Measurements from ENCODE around the gene ZNF638. TPM values are rescaled to one million over a fixed set of nuclear protein-coding genes. Genes with fewer than 3 reads are reported as not detected.

Gene ZNF638
- total and polyA plus RNA-seq, 2 of the 4 experiments (the other 2 are of a cell fraction): 46.4 to 129 TPM

DNA sequence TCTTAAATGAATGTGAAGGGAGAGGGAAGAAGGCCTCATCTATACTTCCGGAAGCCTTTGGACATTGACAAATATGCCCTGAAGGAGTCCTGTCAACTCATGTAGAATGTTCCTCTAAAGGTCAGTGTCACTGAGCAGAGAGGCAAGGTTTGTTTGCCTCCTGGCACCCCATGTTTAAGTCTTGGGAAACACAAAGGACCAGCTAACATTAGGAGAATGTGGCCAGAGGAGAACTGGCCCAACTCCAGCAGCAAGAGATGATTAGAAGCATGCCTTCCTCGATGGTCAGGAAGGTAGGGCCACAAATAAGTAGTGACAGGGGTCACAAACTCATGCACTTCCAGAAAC, 127.5 kb downstream of the ZNF638 start:
- Histone ChIP-seq H3K4me1 (ENCODE audit: control insufficient read depth, insufficient read depth, low read length) (peaks cover 3% of the 10 kb centered on the region; the same call in 1 of the 2 replicates), H4K91ac (ENCODE audit: insufficient read depth, low read depth, low read length) (no peak overlapping the region), H3K56ac (ENCODE audit: extremely low read depth, insufficient read depth, low read length) (no peak overlapping the region), H2BK120ac (ENCODE audit: low read depth, low read length) (no peak overlapping the region), H3K9me3 (ENCODE audit: control insufficient read depth, insufficient read depth, low read length) (peaks cover 8% of the 10 kb centered on the region), H2BK20ac (ENCODE audit: low read depth, low read length) (no peak overlapping the region), H4K8ac (ENCODE audit: low read depth in 2 of 2, low read length in 2 of 2) (no peak overlapping the region), H2BK15ac (ENCODE audit: low read depth, low read length) (no peak overlapping the region), H3K27ac (ENCODE audit: insufficient read depth, low read length) (no peak overlapping the region), H3K18ac (ENCODE audit: low read depth, low read length) (no peak overlapping the region), H2BK5ac (ENCODE audit: low read depth, low read length, poor library complexity, severe bottlenecking) (no peak overlapping the region), H3K36me3 (ENCODE audit: control insufficient read depth, insufficient read depth, low read length) (no peaks in the 10 kb centered on the region), H3K79me1 (ENCODE audit: low read depth in 1 of 2, low read length in 2 of 2) (no peaks in the 10 kb centered on the region), H3K9me1 (ENCODE audit: insufficient read depth, low read length) (no peaks in the 10 kb centered on the region; the same call in 1 of the 2 replicates), H2AK5ac (ENCODE audit: low read depth, low read length) (no peak overlapping the region), H3K23ac (ENCODE audit: low read depth, low read length) (no peak overlapping the region), H3K4me2 (ENCODE audit: low read depth, low read length) (no peak overlapping the region), H4K20me1 (ENCODE audit: insufficient read depth, low read length) (no peaks in the 10 kb centered on the region), H2AFZ (replicated peaks; ENCODE audit: low read length, poor library complexity) (no peak overlapping the region), H3K4ac (ENCODE audit: low read depth, low read length) (no peak overlapping the region), H3K14ac (replicated peaks; ENCODE audit: low read depth, low read length) (no peak overlapping the region), H3K27me3 (ENCODE audit: control insufficient read depth, insufficient read depth, low read length) (peaks cover 35% of the 10 kb centered on the region), H3K9ac (ENCODE audit: low read depth, low read length) (no peak overlapping the region), H3K4me3 (ENCODE audit: insufficient read depth, low read depth, low read length) (no peak overlapping the region), H2AK9ac (replicated peaks; ENCODE audit: low read depth, low read length, poor library complexity) (no peak overlapping the region), H4K5ac (ENCODE audit: low read depth, low read length) (no peak overlapping the region)
- ATAC-seq (ENCODE audit: low read depth) (no peak), DNase-seq (no peak)
- 60% methylated on average over 1 of the region's 2 CpGs; no CpG with 5 or more reads in 1 of the 2 experiments for WGBS, 2 experiments (ENCODE audit: extremely low coverage in 2 of 2, insufficient read length in 1 of 2)
- BruUV-seq (replicated peaks): no TSS peak
- ChIA-PET POLR2A (ENCODE audit: unreplicated experiment) (no interaction called here), CTCF (interaction anchor here (0.7 kb wide), 1 partner anchor 159 kb away, joined by 4 read pairs; no protein-coding TSS in a partner anchor)
- intact Hi-C loops (cut with micrococcal nuclease): no loop called here
- dilution Hi-C loops (cut with HindIII; ENCODE audit: low sequenced_read_pairs, unreplicated experiment): no loop called here
- in situ Hi-C loops (cut with MboI; ENCODE audit: low sequenced_read_pairs): no loop called here
- TF ChIP-seq, protein P1, sequence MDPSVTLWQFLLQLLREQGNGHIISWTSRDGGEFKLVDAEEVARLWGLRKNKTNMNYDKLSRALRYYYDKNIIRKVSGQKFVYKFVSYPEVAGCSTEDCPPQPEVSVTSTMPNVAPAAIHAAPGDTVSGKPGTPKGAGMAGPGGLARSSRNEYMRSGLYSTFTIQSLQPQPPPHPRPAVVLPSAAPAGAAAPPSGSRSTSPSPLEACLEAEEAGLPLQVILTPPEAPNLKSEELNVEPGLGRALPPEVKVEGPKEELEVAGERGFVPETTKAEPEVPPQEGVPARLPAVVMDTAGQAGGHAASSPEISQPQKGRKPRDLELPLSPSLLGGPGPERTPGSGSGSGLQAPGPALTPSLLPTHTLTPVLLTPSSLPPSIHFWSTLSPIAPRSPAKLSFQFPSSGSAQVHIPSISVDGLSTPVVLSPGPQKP (IDR thresholded peaks at IDR 0.05; ENCODE audit: borderline replicate concordance, low read depth, low read length): no peak
- no peak for TF ChIP-seq POLR2A (IDR thresholded peaks at IDR 0.05; ENCODE audit: low read depth, low read length)
- TF ChIP-seq BHLHE40 (IDR thresholded peaks at IDR 0.05; ENCODE audit: low read depth, low read length): no peak
- TF ChIP-seq SMC3 (IDR thresholded peaks at IDR 0.05; ENCODE audit: low read depth, low read length): no peak
- TF ChIP-seq FOS (IDR thresholded peaks at IDR 0.05; ENCODE audit: low read depth, low read length): no peak
- no peak for TF ChIP-seq RFX5 (IDR thresholded peaks at IDR 0.05; ENCODE audit: low read depth, low read length)
- TF ChIP-seq CTCF (conservative IDR thresholded peaks at IDR 0.05; ENCODE audit: low read depth, low read length): no peak
- TF ChIP-seq NFE2L2 (IDR thresholded peaks at IDR 0.05; ENCODE audit: low read depth, low read length): no peak
- TF ChIP-seq, protein P2, sequence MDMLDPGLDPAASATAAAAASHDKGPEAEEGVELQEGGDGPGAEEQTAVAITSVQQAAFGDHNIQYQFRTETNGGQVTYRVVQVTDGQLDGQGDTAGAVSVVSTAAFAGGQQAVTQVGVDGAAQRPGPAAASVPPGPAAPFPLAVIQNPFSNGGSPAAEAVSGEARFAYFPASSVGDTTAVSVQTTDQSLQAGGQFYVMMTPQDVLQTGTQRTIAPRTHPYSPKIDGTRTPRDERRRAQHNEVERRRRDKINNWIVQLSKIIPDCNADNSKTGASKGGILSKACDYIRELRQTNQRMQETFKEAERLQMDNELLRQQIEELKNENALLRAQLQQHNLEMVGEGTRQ (IDR thresholded peaks at IDR 0.05; ENCODE audit: low read depth, low read length): no peak
- TF ChIP-seq CEBPB (IDR thresholded peaks at IDR 0.05; ENCODE audit: low read depth, low read length): no peak
- no peak for TF ChIP-seq RCOR1 (IDR thresholded peaks at IDR 0.05; ENCODE audit: insufficient replicate concordance, low read length)
- TF ChIP-seq MAFK (IDR thresholded peaks at IDR 0.05; ENCODE audit: low read depth, low read length): no peak
- no peak for TF ChIP-seq CHD1 (IDR thresholded peaks at IDR 0.05; ENCODE audit: low read depth, low read length)
- TF ChIP-seq MAZ (IDR thresholded peaks at IDR 0.05; ENCODE audit: borderline replicate concordance, low read depth, low read length): no peak
- no peak for TF ChIP-seq MXI1 (IDR thresholded peaks at IDR 0.05; ENCODE audit: borderline replicate concordance, low read depth, low read length)

Measured in IMR-90 (cell line).